Measurements from ENCODE around the gene PLEKHO2.

The PLEKHO2 gene

GRCh38 chr15:64842986-64843561, 1.4 kb downstream of the PLEKHO2 start:
- H3K4me3 Mint-ChIP-seq, result peak overlapping the region; percentile 93 to 96
- ATAC-seq (replicated peaks), result peak; percentile 18 to 29
- DNase-seq, result no peak

GRCh38 chr15:64843991-64844390, 2.3 kb downstream of the PLEKHO2 start:
- Mint-ChIP-seq H3K27ac (peak overlapping the region; percentile 62), H3K4me3 (peak overlapping the region; percentile 93 to 96), H3K27me3 (no peaks in the 10 kb centered on the region), H3K9me3 (no peaks in the 10 kb centered on the region), H3K4me1 (peaks cover 52 to 78% of the 10 kb centered on the region in 2 donors), H3K36me3 (peaks cover 16 to 32% of the 10 kb centered on the region in 2 donors)
- DNase-seq (no peak), ATAC-seq (replicated peaks) (no peak)

More at GRCh38 chr15:64842986-64843561, 1.4 kb downstream of the PLEKHO2 start:
- peaks cover 53 to 72% of the 10 kb centered on the region in 2 donors for H3K4me1 Mint-ChIP-seq
- H3K27me3 Mint-ChIP-seq, result no peaks in the 10 kb centered on the region
- H3K27ac Mint-ChIP-seq, result peak overlapping the region; percentile 75
- peaks cover 10 to 27% of the 10 kb centered on the region in 2 donors for H3K36me3 Mint-ChIP-seq
- H3K9me3 Mint-ChIP-seq, result no peaks in the 10 kb centered on the region

GRCh38 chr15:64844576-64845145, 2.9 kb downstream of the PLEKHO2 start:
- no peaks in the 10 kb centered on the region for H3K9me3 Mint-ChIP-seq
- DNase-seq (no peak), ATAC-seq (replicated peaks) (peak; percentile 20 to 22)
- H3K27me3 Mint-ChIP-seq, result no peaks in the 10 kb centered on the region
- H3K4me3 Mint-ChIP-seq, result peak overlapping the region; percentile 93 to 96
- H3K4me1 Mint-ChIP-seq, result peaks cover 52 to 78% of the 10 kb centered on the region in 2 donors
- peak overlapping the region; percentile 90 for H3K27ac Mint-ChIP-seq
- peaks cover 19 to 32% of the 10 kb centered on the region in 2 donors for H3K36me3 Mint-ChIP-seq

GRCh38 chr15:64845183-64845611, 3.5 kb downstream of the PLEKHO2 start:
- peak overlapping the region; percentile 90 for H3K27ac Mint-ChIP-seq
- peaks cover 19 to 32% of the 10 kb centered on the region in 2 donors for H3K36me3 Mint-ChIP-seq
- H3K27me3 Mint-ChIP-seq, result no peaks in the 10 kb centered on the region
- H3K4me1 Mint-ChIP-seq, result peaks cover 50 to 77% of the 10 kb centered on the region in 2 donors
- DNase-seq, result no peak
- peak overlapping the region; percentile 93 to 96 for H3K4me3 Mint-ChIP-seq
- no peak for ATAC-seq (replicated peaks)
- no peaks in the 10 kb centered on the region for H3K9me3 Mint-ChIP-seq

- Mint-ChIP-seq H3K4me3 (peak overlapping the region; percentile 56 to 93), H3K27ac (peak overlapping the region; percentile 62), H3K4me1 (peaks cover 51 to 77% of the 10 kb centered on the region in 2 donors), H3K36me3 (peaks cover 25 to 40% of the 10 kb centered on the region in 2 donors), H3K9me3 (no peaks in the 10 kb centered on the region), H3K27me3 (no peaks in the 10 kb centered on the region)
- no peak for DNase-seq
- no peak for ATAC-seq (replicated peaks)
Observed at GRCh38 chr15:64845831-64846595, 4.3 kb downstream of the PLEKHO2 start.

- DNase-seq, result no peak
- Mint-ChIP-seq H3K36me3 (peaks cover 33 to 48% of the 10 kb centered on the region in 2 donors), H3K27me3 (no peaks in the 10 kb centered on the region), H3K4me3 (no peak overlapping the region), H3K4me1 (peaks cover 58 to 85% of the 10 kb centered on the region in 2 donors), H3K27ac (no peak overlapping the region), H3K9me3 (no peaks in the 10 kb centered on the region)
- ATAC-seq (replicated peaks), result no peak
Observed at GRCh38 chr15:64847016-64847415, 5.3 kb downstream of the PLEKHO2 start.

- Mint-ChIP-seq H3K27ac (peak overlapping the region; percentile 56), H3K4me3 (no peak overlapping the region), H3K9me3 (no peaks in the 10 kb centered on the region), H3K36me3 (peaks cover 32 to 49% of the 10 kb centered on the region in 2 donors), H3K4me1 (peaks cover 56 to 84% of the 10 kb centered on the region in 2 donors), H3K27me3 (no peaks in the 10 kb centered on the region)
- ATAC-seq (replicated peaks), result no peak
- no peak for DNase-seq
Observed at GRCh38 chr15:64847448-64847847, 5.7 kb downstream of the PLEKHO2 start.

- H3K4me3 Mint-ChIP-seq, result no peak overlapping the region
- H3K36me3 Mint-ChIP-seq, result peaks cover 32 to 48% of the 10 kb centered on the region in 2 donors
- H3K4me1 Mint-ChIP-seq, result peaks cover 52 to 78% of the 10 kb centered on the region in 2 donors
- no peak for ATAC-seq (replicated peaks)
- no peaks in the 10 kb centered on the region for H3K9me3 Mint-ChIP-seq
- no peaks in the 10 kb centered on the region for H3K27me3 Mint-ChIP-seq
- DNase-seq, result no peak
- H3K27ac Mint-ChIP-seq, result no peak overlapping the region
Observed at GRCh38 chr15:64847876-64848716, 6.4 kb downstream of the PLEKHO2 start.

- DNase-seq (no peak), ATAC-seq (replicated peaks) (no peak)
- no peaks in the 10 kb centered on the region for H3K27me3 Mint-ChIP-seq
- H3K4me1 Mint-ChIP-seq, result peaks cover 38 to 70% of the 10 kb centered on the region in 2 donors
- no peak overlapping the region for H3K27ac Mint-ChIP-seq
- no peaks in the 10 kb centered on the region for H3K9me3 Mint-ChIP-seq
- H3K36me3 Mint-ChIP-seq, result peaks cover 53 to 54% of the 10 kb centered on the region in 2 donors
- no peak overlapping the region for H3K4me3 Mint-ChIP-seq
Observed at GRCh38 chr15:64850778-64851502, 9.2 kb downstream of the PLEKHO2 start.

- H3K27ac Mint-ChIP-seq, result peak overlapping the region; percentile 70
- peak; percentile 48 to 64 for ATAC-seq (replicated peaks)
- H3K27me3 Mint-ChIP-seq, result no peaks in the 10 kb centered on the region
- no peak for DNase-seq
- peaks cover 58 to 59% of the 10 kb centered on the region in 2 donors for H3K36me3 Mint-ChIP-seq
- H3K4me3 Mint-ChIP-seq, result no peak overlapping the region
- H3K4me1 Mint-ChIP-seq, result peaks cover 41 to 70% of the 10 kb centered on the region in 2 donors
- no peaks in the 10 kb centered on the region for H3K9me3 Mint-ChIP-seq
Observed at GRCh38 chr15:64851503-64851840, 9.8 kb downstream of the PLEKHO2 start.

GRCh38 chr15:64854041-64854440, 12.3 kb downstream of the PLEKHO2 start:
- Mint-ChIP-seq H3K27me3 (no peaks in the 10 kb centered on the region), H3K27ac (no peak overlapping the region), H3K4me3 (no peak overlapping the region), H3K36me3 (peaks cover 66 to 67% of the 10 kb centered on the region in 2 donors), H3K4me1 (peaks cover 46 to 74% of the 10 kb centered on the region in 2 donors), H3K9me3 (no peaks in the 10 kb centered on the region)
- no peak for ATAC-seq (replicated peaks)
- no peak for DNase-seq

- Mint-ChIP-seq H3K9me3 (no peaks in the 10 kb centered on the region), H3K4me3 (no peak overlapping the region), H3K27ac (peak overlapping the region; percentile 48), H3K27me3 (no peaks in the 10 kb centered on the region), H3K4me1 (peaks cover 49 to 77% of the 10 kb centered on the region in 2 donors), H3K36me3 (peaks cover 66 to 70% of the 10 kb centered on the region in 2 donors)
- ATAC-seq (replicated peaks) (no peak), DNase-seq (no peak)
Observed at GRCh38 chr15:64854526-64854925, 12.8 kb downstream of the PLEKHO2 start.

- Mint-ChIP-seq H3K27me3 (no peaks in the 10 kb centered on the region), H3K36me3 (peaks cover 67 to 71% of the 10 kb centered on the region in 2 donors), H3K4me3 (no peak overlapping the region), H3K9me3 (no peaks in the 10 kb centered on the region), H3K27ac (peak overlapping the region; percentile 25), H3K4me1 (peaks cover 48 to 75% of the 10 kb centered on the region in 2 donors)
- DNase-seq, result no peak
- no peak for ATAC-seq (replicated peaks)
Observed at GRCh38 chr15:64855205-64855975, 13.7 kb downstream of the PLEKHO2 start.

Data from stimulated activated naive B cell treated with anti-CD40 and anti-IgM and Interleukin-4, amounts not matched to agents 10 μg/mL and 1 μg/mL and 100 μg/mL, for 72 hours (primary cell).